Measurements from ENCODE around the gene ADGRB3.

The ADGRB3 gene

DNA sequence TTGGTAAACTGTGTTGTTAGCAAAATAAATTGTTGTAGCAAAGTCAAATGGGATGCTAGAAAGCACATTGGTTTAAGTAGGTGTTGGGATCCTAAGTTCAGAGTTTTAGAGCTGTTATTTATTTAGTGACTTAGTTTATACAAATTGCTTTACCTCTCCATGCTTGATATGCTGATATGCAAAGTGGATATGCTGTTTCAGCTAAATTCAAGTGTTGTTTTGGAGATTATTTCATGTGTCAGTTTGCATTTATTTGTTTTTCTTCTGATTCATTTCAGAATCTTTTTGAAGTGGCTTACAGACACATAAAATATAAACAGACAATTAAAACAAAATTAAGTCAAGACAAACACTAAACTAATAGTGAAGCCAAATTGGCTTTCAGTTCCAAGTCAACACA lies 203.5 kb downstream of the ADGRB3 start:
- TF ChIP-seq FOXM1 (IDR thresholded peaks at IDR 0.05; ENCODE audit: borderline replicate concordance, low read depth) (no peak), CREB1 (IDR thresholded peaks at IDR 0.05; ENCODE audit: low read depth) (no peak), RAD21 (IDR thresholded peaks at IDR 0.05; ENCODE audit: low read depth) (no peak), CEBPB (IDR thresholded peaks at IDR 0.05) (no peak), TEAD4 (IDR thresholded peaks at IDR 0.05) (no peak)

DNA sequence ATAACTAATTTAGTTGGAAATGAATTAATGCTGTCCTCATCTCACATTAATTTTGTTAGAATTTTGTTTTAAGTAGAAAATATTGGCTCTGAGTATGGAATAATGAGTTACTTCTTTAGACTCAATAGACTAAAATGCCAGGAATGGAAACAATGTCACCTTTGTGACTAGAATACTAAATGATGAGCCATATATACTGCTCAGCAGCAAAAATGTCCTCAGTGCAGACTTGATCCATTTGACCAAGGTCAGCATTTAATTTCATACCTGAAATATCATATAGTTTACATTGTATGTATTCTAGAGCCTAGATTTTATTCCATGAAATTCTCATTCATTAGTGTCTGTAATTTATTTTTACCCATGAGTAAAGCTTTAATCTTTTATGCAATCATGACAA lies 217.7 kb downstream of the ADGRB3 start:
- TF ChIP-seq TAF1 (IDR thresholded peaks at IDR 0.05; ENCODE audit: low read depth) (no peak), CEBPB (IDR thresholded peaks at IDR 0.05) (no peak), RAD21 (IDR thresholded peaks at IDR 0.05; ENCODE audit: low read depth) (no peak)
- TF ChIP-seq, protein P1, sequence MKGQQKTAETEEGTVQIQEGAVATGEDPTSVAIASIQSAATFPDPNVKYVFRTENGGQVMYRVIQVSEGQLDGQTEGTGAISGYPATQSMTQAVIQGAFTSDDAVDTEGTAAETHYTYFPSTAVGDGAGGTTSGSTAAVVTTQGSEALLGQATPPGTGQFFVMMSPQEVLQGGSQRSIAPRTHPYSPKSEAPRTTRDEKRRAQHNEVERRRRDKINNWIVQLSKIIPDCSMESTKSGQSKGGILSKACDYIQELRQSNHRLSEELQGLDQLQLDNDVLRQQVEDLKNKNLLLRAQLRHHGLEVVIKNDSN (IDR thresholded peaks at IDR 0.05), result no peak

DNA sequence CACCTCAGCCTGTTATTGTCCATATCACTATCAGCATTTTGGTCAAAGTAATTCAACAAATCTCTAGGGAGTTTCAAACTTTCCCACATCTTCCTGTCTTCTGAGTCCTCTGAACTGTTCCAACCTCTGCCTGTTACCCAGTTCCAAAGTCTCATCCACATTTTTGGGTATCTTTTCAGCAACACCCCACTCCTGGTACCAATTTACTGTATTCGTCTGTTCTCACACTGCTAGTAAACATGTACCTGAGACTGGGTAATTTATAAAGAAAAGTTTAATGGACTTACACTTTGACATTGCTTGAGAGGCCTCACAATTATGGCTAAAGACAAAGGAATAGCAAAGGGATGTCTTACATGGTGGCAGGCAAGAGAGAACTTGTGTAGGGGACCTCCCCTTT lies 224.2 kb downstream of the ADGRB3 start:
- TF ChIP-seq RAD21 (IDR thresholded peaks at IDR 0.05; ENCODE audit: low read depth) (no peak), EP300 (IDR thresholded peaks at IDR 0.05; ENCODE audit: borderline replicate concordance) (no peak), NFIC (IDR thresholded peaks at IDR 0.05) (no peak)
- TF ChIP-seq, protein P1 (IDR thresholded peaks at IDR 0.05), result no peak

DNA sequence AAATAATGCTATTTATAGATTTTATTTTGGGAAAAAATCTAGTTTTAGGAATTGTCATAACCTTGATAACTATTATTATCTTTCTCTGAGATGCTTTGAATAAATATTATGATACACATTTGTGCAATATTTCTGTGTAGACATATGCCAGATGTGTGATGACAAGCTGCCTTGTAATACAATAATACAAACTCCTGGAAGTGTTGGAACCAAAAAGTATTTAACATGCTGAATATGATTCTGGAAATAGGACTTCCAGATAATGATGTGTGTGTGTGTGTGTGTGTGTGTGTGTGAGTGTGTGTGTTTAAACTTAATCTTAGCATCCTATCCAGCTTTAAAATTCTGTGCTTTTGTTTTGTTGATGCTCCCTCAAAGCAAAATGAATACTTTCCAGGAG lies 233.6 kb downstream of the ADGRB3 start:
- no peak for TF ChIP-seq ZBTB7A (IDR thresholded peaks at IDR 0.05; ENCODE audit: low read depth)
- no peak for TF ChIP-seq TCF12 (IDR thresholded peaks at IDR 0.05; ENCODE audit: low read depth)
- TF ChIP-seq CREB1 (IDR thresholded peaks at IDR 0.05; ENCODE audit: low read depth), result no peak
- TF ChIP-seq, protein P1 (IDR thresholded peaks at IDR 0.05), result no peak
- TF ChIP-seq, protein P2, sequence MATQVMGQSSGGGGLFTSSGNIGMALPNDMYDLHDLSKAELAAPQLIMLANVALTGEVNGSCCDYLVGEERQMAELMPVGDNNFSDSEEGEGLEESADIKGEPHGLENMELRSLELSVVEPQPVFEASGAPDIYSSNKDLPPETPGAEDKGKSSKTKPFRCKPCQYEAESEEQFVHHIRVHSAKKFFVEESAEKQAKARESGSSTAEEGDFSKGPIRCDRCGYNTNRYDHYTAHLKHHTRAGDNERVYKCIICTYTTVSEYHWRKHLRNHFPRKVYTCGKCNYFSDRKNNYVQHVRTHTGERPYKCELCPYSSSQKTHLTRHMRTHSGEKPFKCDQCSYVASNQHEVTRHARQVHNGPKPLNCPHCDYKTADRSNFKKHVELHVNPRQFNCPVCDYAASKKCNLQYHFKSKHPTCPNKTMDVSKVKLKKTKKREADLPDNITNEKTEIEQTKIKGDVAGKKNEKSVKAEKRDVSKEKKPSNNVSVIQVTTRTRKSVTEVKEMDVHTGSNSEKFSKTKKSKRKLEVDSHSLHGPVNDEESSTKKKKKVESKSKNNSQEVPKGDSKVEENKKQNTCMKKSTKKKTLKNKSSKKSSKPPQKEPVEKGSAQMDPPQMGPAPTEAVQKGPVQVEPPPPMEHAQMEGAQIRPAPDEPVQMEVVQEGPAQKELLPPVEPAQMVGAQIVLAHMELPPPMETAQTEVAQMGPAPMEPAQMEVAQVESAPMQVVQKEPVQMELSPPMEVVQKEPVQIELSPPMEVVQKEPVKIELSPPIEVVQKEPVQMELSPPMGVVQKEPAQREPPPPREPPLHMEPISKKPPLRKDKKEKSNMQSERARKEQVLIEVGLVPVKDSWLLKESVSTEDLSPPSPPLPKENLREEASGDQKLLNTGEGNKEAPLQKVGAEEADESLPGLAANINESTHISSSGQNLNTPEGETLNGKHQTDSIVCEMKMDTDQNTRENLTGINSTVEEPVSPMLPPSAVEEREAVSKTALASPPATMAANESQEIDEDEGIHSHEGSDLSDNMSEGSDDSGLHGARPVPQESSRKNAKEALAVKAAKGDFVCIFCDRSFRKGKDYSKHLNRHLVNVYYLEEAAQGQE (IDR thresholded peaks at IDR 0.05; ENCODE audit: low read depth), result no peak
- no peak for TF ChIP-seq TAF1 (IDR thresholded peaks at IDR 0.05; ENCODE audit: low read depth)
- no peak for TF ChIP-seq RAD21 (IDR thresholded peaks at IDR 0.05; ENCODE audit: low read depth)
- no peak for TF ChIP-seq FOXM1 (IDR thresholded peaks at IDR 0.05; ENCODE audit: borderline replicate concordance, low read depth)
- TF ChIP-seq NFIC (IDR thresholded peaks at IDR 0.05), result no peak
- TF ChIP-seq EP300 (IDR thresholded peaks at IDR 0.05; ENCODE audit: borderline replicate concordance), result no peak
- TF ChIP-seq CEBPB (IDR thresholded peaks at IDR 0.05), result no peak
- no peak for TF ChIP-seq YY1 (IDR thresholded peaks at IDR 0.05; ENCODE audit: low read depth)
- TF ChIP-seq, protein P3, sequence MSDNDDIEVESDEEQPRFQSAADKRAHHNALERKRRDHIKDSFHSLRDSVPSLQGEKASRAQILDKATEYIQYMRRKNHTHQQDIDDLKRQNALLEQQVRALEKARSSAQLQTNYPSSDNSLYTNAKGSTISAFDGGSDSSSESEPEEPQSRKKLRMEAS (IDR thresholded peaks at IDR 0.05), result no peak
- TF ChIP-seq EGR1 (IDR thresholded peaks at IDR 0.05), result no peak
- TF ChIP-seq TEAD4 (IDR thresholded peaks at IDR 0.05), result no peak

DNA sequence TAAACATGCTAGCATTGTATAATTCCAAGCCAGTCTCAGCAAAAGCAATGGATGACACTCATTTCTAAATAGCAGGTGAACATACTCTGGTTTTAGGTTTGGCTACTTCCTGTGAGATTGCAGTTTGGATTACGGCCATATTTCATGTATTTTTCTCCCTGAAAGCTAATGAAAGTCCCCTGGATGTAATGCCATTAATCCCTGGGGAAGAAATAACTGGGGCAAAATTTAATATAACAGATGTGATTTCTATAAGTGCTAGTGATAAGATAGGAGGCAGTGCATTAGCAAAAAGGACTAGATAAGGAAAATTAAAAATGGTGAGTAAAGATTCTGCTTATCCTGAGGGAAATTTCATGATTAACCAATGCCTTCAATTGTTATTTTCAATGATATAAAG lies 238.2 kb downstream of the ADGRB3 start:
- TF ChIP-seq CREB1 (IDR thresholded peaks at IDR 0.05; ENCODE audit: low read depth) (no peak), FOXM1 (IDR thresholded peaks at IDR 0.05; ENCODE audit: borderline replicate concordance, low read depth) (no peak), EGR1 (IDR thresholded peaks at IDR 0.05) (no peak), ZBTB7A (IDR thresholded peaks at IDR 0.05; ENCODE audit: low read depth) (no peak), TAF1 (IDR thresholded peaks at IDR 0.05; ENCODE audit: low read depth) (no peak), RAD21 (IDR thresholded peaks at IDR 0.05; ENCODE audit: low read depth) (no peak), TEAD4 (IDR thresholded peaks at IDR 0.05) (no peak), CEBPB (IDR thresholded peaks at IDR 0.05) (no peak)
- TF ChIP-seq, protein P1 (IDR thresholded peaks at IDR 0.05), result no peak
- TF ChIP-seq, protein P3 (IDR thresholded peaks at IDR 0.05), result no peak

DNA sequence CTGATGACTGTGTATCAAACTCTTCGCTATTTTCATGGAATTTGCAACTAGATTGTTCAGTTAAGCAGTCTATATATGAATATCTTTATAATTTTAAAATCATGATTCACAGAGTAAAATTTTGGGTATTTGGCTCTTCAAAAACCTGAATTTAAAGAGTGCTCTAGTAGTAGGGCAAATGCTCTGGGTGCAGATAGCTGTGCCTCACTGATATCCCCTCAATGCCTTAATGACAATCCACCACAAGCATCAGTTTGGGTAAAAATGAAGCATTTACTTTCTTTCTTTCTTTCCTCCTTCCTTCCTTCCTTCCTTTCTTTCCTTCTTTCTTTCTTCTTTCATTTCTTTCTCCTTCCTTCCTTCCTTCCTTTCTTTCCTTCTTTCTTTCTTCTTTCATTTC lies 239.7 kb downstream of the ADGRB3 start:
- no peak for TF ChIP-seq FOXM1 (IDR thresholded peaks at IDR 0.05; ENCODE audit: borderline replicate concordance, low read depth)
- TF ChIP-seq NFIC (IDR thresholded peaks at IDR 0.05), result no peak
- TF ChIP-seq EGR1 (IDR thresholded peaks at IDR 0.05), result no peak
- no peak for TF ChIP-seq TAF1 (IDR thresholded peaks at IDR 0.05; ENCODE audit: low read depth)
- TF ChIP-seq TEAD4 (IDR thresholded peaks at IDR 0.05), result no peak
- TF ChIP-seq, protein P2 (IDR thresholded peaks at IDR 0.05; ENCODE audit: low read depth), result no peak
- no peak for TF ChIP-seq TCF12 (IDR thresholded peaks at IDR 0.05; ENCODE audit: low read depth)
- TF ChIP-seq EP300 (IDR thresholded peaks at IDR 0.05; ENCODE audit: borderline replicate concordance), result no peak
- TF ChIP-seq, protein P1 (IDR thresholded peaks at IDR 0.05), result no peak
- no peak for TF ChIP-seq YY1 (IDR thresholded peaks at IDR 0.05; ENCODE audit: low read depth)

All from Ishikawa (cell line).